Heart left ventricle (tissue), 16 donors: ENCODE data around the gene TMEM179. TPM values are rescaled to one million over a fixed set of nuclear protein-coding genes. Genes with fewer than 3 reads are reported as not detected.

ENCODE experiments used
- ATAC-seq, 4 donors: fragments of 200-7000 bp; cut with Tn5 transposase; one replicate each; pipeline ENCODE4 v1.9.1; 2020 to 2022; ENCODE audit warnings: moderate library complexity in 4 of 4, mild to moderate bottlenecking in 3 of 4, moderate number of reproducible peaks in 1 of 4
- DNase-seq, 5 donors: peaks; one replicate each; pipeline ENCODE4 v3.0.0-alpha.2; 2020
- H3K27ac ChIP-seq, 12 donors: fragments of 200-600 bp; sonication (generic) in 4 of 12; one replicate each; pipeline versions ENCODE4 v1.5.0 to v1.8.0; 2016 to 2022; ENCODE audit warnings: mild to moderate bottlenecking in 2 of 12
- H3K27me3 ChIP-seq, 9 donors: fragments of 200-600 bp; sonication (generic) in 2 of 9; one replicate each; pipeline versions ENCODE4 v1.5.1 to v1.8.0; 2016 to 2022; ENCODE audit warnings: mild to moderate bottlenecking in 3 of 9
- H3K36me3 ChIP-seq, 9 donors: fragments of 200-600 bp; sonication (generic) in 2 of 9; one replicate each; pipeline versions ENCODE4 v1.5.0 to v1.8.0; 2018 to 2022; ENCODE audit warnings: mild to moderate bottlenecking in 2 of 9
- H3K4me1 ChIP-seq, 12 donors: fragments of 200-600 bp; sonication (generic) in 4 of 12; one replicate each; pipeline versions ENCODE4 v1.5.0 to v1.8.0; 2016 to 2022; ENCODE audit warnings: mild to moderate bottlenecking in 3 of 12
- H3K4me3 ChIP-seq, 12 donors: fragments of 200-600 bp; sonication (generic) in 4 of 12; one replicate each; pipeline versions ENCODE4 v1.5.0 to v1.8.0; 2017 to 2022; ENCODE audit warnings: mild to moderate bottlenecking in 9 of 12, moderate library complexity in 4 of 12
- H3K9me3 ChIP-seq, 12 donors: fragments of 200-600 bp; sonication (generic) in 4 of 12; one replicate each; pipeline versions ENCODE4 v1.5.0 to v1.8.0; 2016 to 2022; ENCODE audit warnings: mild to moderate bottlenecking in 1 of 12
- CTCF ChIP-seq, 12 donors: fragments of 200-600 bp; sonication (generic) in 4 of 12; IDR thresholded peaks; one replicate each; pipeline versions ENCODE4 v1.5.0 to v1.8.0; 2018 to 2022; ENCODE audit warnings: antibody characterized with exemption in 12 of 12, mild to moderate bottlenecking in 5 of 12
- POLR2A ChIP-seq, 2 donors: fragments of 450-650 bp; IDR thresholded peaks; one replicate each; pipeline ENCODE4 v1.6.1; 2017; ENCODE audit warnings: antibody characterized with exemption in 2 of 2, mild to moderate bottlenecking in 2 of 2, moderate library complexity in 2 of 2
- WGBS, 4 donors: extraction: QIAGEN DNeasy Blood & Tissue Kit in 2 of 4; methylation state at CpG; one replicate each; pipeline versions ENCODE4 v1.1.5 to v1.1.7; 2013 to 2018; 5-methylcytosine and 5-hydroxymethylcytosine counted together
- intact Hi-C, 10 donors: fragments of 100-400 bp; cut with DNase I; formaldehyde crosslinking; loops; one replicate each; pipeline versions ENCODE4 v1.11.1 to v1.14.2; 2022
- polyA plus RNA-seq, 2 donors: library from polyadenylated mRNA; stranded (reverse); fragments of 200-250 nt; gene quantifications; one replicate each; pipeline ENCODE4 v1.2.3, GENCODE V29; 2013
- total RNA-seq, 9 donors: library from RNA; depleted of rRNA in 2 of 9; stranded (reverse); fragments of >200 nt in 2 of 9; fragmentation: NEBNext Ultra II Directional in 3 of 9; extraction: Animal tissue kit (Norgen Biotek cat#: 25700) in 3 of 9; gene quantifications; one replicate each; pipeline versions ENCODE4 v1.1.0 to v1.2.4, GENCODE V29; 2016 to 2023
- donor health status: ischemic (EF 13 %, LVEDD 7.1; RV severe dilation, severe dysfunction).
- donor health status: healthy with polysubstance abuse.
- donor health status: DM: no; HTN: yes; CAD: no.
- donor health status: DM: no; HTN: no; CAD: no.
- donor health status: ischemic (EF 25% LVEDD 6.9; RV normal size, moderate dysfunction).
- donor health status: ischemic (EF 25% LVEDD 5.7; RV mildly dilated, moderate dysfunction).
- donor health status: healthy.
- donor health status: DM: yes; HTN: yes; CAD: no.
- donor health status: ischemic (EF 35%, LVEDD 5.7; RV mildly dilated, moderate dysfunction).
- donor health status: nonischemic (EF 11% LVEDD 7.7; RV severe dilation, severe dysfunction).
- donor health status: DM: yes; HTN: yes; CAD: no.
- donor health status: PGD.
- donor health status: ischemic (EF 29% LVEDD 5.4; RV normal size, mild dysfunction).
- donor health status: nonischemic (EF 23%, LVEDD 6.1; RV moderate dilation, normal function).

Gene TMEM179
- total and polyA plus RNA-seq, 11 donors = 0.15 to 1.1 (median 0.40) TPM; not detected in 4

GRCh38 chr14:104573930-104574329 is 30.6 kb downstream of the TMEM179 start:
- ATAC-seq (peak; percentile 42 to 63 (median 54)), DNase-seq (peak in 2 of 5 donors; percentile 43 to 78)
- Histone ChIP-seq H3K36me3 (no peaks in the 10 kb centered on the region), H3K27me3 (peaks cover 0 to 39% (median 0%) of the 10 kb centered on the region in 9 donors), H3K4me1 (peaks cover 0 to 51% (median 9%) of the 10 kb centered on the region in 12 donors), H3K4me3 (no peak overlapping the region), H3K9me3 (no peaks in the 10 kb centered on the region), H3K27ac (peak overlapping the region in 3 of 12 donors; percentile 4 to 34 (median 24))
- WGBS, 4 donors = 24 to 38% (median 34%) methylated on average over 3 to 9 of the region's 9 CpGs
- TF ChIP-seq POLR2A (IDR thresholded peaks at IDR 0.05) = no peak
- no peak for TF ChIP-seq CTCF (IDR thresholded peaks at IDR 0.05)
- intact Hi-C loops = no loop called here

GRCh38 chr14:104572668-104573067 is 31.9 kb downstream of the TMEM179 start:
- Histone ChIP-seq H3K36me3 (no peaks in the 10 kb centered on the region), H3K27me3 (peaks cover 0 to 32% (median 0%) of the 10 kb centered on the region in 9 donors), H3K27ac (no peak overlapping the region), H3K4me1 (peaks cover 0 to 39% (median 2%) of the 10 kb centered on the region in 12 donors), H3K4me3 (no peak overlapping the region), H3K9me3 (no peaks in the 10 kb centered on the region)
- TF ChIP-seq POLR2A (IDR thresholded peaks at IDR 0.05) (no peak), CTCF (IDR thresholded peaks at IDR 0.05) (no peak)
- WGBS, 4 donors = 80 to 93% (median 89%) methylated on average over 5 to 7 of the region's 7 CpGs
- ATAC-seq (no peak), DNase-seq (no peak)
- intact Hi-C loops = no loop called here

GRCh38 chr14:104572024-104572626 is 32.4 kb downstream of the TMEM179 start:
- ATAC-seq (peak in 2 of 4 donors; percentile 13 to 35), DNase-seq (peak in 1 of 5 donors; percentile 58)
- H3K27ac ChIP-seq = no peak overlapping the region
- no peak overlapping the region for H3K4me3 ChIP-seq
- intact Hi-C loops = no loop called here
- H3K9me3 ChIP-seq = no peaks in the 10 kb centered on the region
- 58 to 67% (median 62%) methylated on average over 8 to 11 of the region's 11 CpGs for WGBS, 4 donors
- H3K36me3 ChIP-seq = no peaks in the 10 kb centered on the region
- H3K27me3 ChIP-seq = peaks cover 0 to 32% (median 0%) of the 10 kb centered on the region in 9 donors
- H3K4me1 ChIP-seq = peaks cover 0 to 33% (median 0%) of the 10 kb centered on the region in 12 donors
- TF ChIP-seq POLR2A (IDR thresholded peaks at IDR 0.05) (no peak), CTCF (IDR thresholded peaks at IDR 0.05) (no peak)

- no peak overlapping the region for H3K27ac ChIP-seq
- H3K4me3 ChIP-seq = no peak overlapping the region
- ATAC-seq (no peak), DNase-seq (no peak)
- H3K9me3 ChIP-seq = no peaks in the 10 kb centered on the region
- intact Hi-C loops = no loop called here
- 59 to 76% (median 70%) methylated on average over 16 of the region's 16 CpGs for WGBS, 4 donors
- no peak for TF ChIP-seq CTCF (IDR thresholded peaks at IDR 0.05)
- TF ChIP-seq POLR2A (IDR thresholded peaks at IDR 0.05) = no peak
- H3K36me3 ChIP-seq = no peaks in the 10 kb centered on the region
- peaks cover 0 to 34% (median 0%) of the 10 kb centered on the region in 9 donors for H3K27me3 ChIP-seq
- H3K4me1 ChIP-seq = peaks cover 0 to 26% (median 0%) of the 10 kb centered on the region in 12 donors
Observed at GRCh38 chr14:104571246-104571645, 33.3 kb downstream of the TMEM179 start.
